ENCODE measurements around the gene TCF4. TPM values are rescaled to one million over a fixed set of nuclear protein-coding genes. Genes with fewer than 3 reads are reported as not detected.

TCF4 gene
- total and polyA plus RNA-seq, 4 donors, result 4.3 to 15.3 (median 11.5) TPM

GRCh38 chr18:55440988-55441387, 147.0 kb downstream of the TCF4 start:
- TF ChIP-seq RXRA (IDR thresholded peaks at IDR 0.05) (no peak), YY1 (IDR thresholded peaks at IDR 0.05) (no peak), FOXA1 (IDR thresholded peaks at IDR 0.05) (no peak), JUND (IDR thresholded peaks at IDR 0.05) (no peak), NR2F2 (IDR thresholded peaks at IDR 0.05) (no peak), REST (IDR thresholded peaks at IDR 0.05) (no peak), ATF3 (IDR thresholded peaks at IDR 0.05) (no peak), HNF4A (conservative IDR thresholded peaks at IDR 0.05) (no peak), RAD21 (IDR thresholded peaks at IDR 0.05) (no peak), ZBTB33 (IDR thresholded peaks at IDR 0.05) (no peak), MAX (IDR thresholded peaks at IDR 0.05) (no peak), CTCF (IDR thresholded peaks at IDR 0.05; ENCODE audit: low read depth, low read length, missing input control) (no peak), SP1 (IDR thresholded peaks at IDR 0.05) (no peak), EGR1 (IDR thresholded peaks at IDR 0.05; ENCODE audit: low read depth in 2 of 2) (no peak), FOXA2 (IDR thresholded peaks at IDR 0.05) (no peak), GABPA (IDR thresholded peaks at IDR 0.05 in 1 of 2, conservative IDR thresholded peaks at IDR 0.05 in 1 of 2) (no peak), HNF4G (IDR thresholded peaks at IDR 0.05) (no peak), TAF1 (conservative IDR thresholded peaks at IDR 0.05) (no peak)
- DNase-seq (ENCODE audit: low spot score), result no peak
- H3K27me3 ChIP-seq (ENCODE audit: control insufficient read depth in 4 of 4, insufficient read depth in 4 of 4, low read length in 3 of 4), result no peaks in the 10 kb centered on the region
- H3K9ac ChIP-seq (ENCODE audit: low read depth in 1 of 2, low read length in 2 of 2), result no peak overlapping the region
- no peaks in the 10 kb centered on the region for H3K4me1 ChIP-seq (ENCODE audit: control insufficient read depth in 4 of 4, insufficient read depth in 4 of 4, low read length in 3 of 4)
- no peak overlapping the region for H3K4me3 ChIP-seq (ENCODE audit: low read depth in 1 of 3, low read length in 3 of 3)
- no peaks in the 10 kb centered on the region for H3K36me3 ChIP-seq (ENCODE audit: control insufficient read depth in 4 of 4, insufficient read depth in 3 of 4, low read depth in 1 of 4, low read length in 3 of 4)
- H3K27ac ChIP-seq (ENCODE audit: low read depth in 1 of 2, low read length in 2 of 2), result no peak overlapping the region
- peaks cover 0 to 7% (median 0%) of the 10 kb centered on the region in 4 donors for H3K9me3 ChIP-seq (ENCODE audit: control insufficient read depth in 4 of 4, low read length in 3 of 4)
